ENCODE results near the gene SH3PXD2A. TPM values are rescaled to one million over a fixed set of nuclear protein-coding genes. Genes with fewer than 3 reads are reported as not detected.
A peak's percentile ranks its signal among the peaks of the same experiment; 100 is the strongest.

SH3PXD2A gene
- total RNA-seq, 1 donor from 2014 or later = 38.6 TPM

DNA sequence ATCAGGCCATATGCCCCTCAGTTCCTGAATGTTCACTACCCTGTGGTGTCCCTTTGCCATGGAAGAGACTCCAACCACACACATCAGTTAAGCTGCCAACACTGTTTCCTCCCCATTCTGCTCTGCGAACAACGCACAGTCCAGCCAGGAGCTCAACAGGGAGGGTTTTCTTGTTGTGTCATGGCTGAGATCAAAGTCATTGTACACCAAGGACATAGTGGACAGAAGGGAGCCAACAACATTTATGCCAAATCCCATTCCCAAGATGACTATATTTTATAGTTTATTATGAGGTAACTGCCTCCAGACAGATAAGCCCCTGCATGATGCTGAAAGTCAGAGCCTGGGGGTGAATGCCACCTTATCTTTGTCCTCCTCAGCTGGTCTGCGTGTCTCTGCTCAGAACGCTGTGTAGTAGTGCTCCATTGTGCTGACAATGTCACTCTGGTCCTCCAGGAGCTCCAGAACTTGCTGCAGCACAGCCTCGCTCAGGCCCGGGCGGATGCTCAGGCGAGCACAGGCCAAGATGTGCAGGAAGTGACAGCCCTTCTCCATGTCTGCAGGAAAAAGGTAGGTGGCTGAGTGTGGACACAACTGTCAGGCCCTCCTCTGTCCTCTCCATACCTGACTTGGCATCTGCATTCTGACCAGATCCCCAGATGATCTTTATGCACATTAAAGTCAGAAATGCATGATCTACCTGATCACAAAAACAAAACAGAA is 27.1 kb upstream of the SH3PXD2A start:
- DNase-seq (ENCODE audit: extremely low spot score, unreplicated experiment) = no peak
- peak overlapping the region; percentile 89 for H3K27ac Mint-ChIP-seq
- H3K9me3 Mint-ChIP-seq = no peaks in the 10 kb centered on the region
- no peak overlapping the region for H3K4me3 Mint-ChIP-seq
- no peak for TF ChIP-seq CTCF (conservative IDR thresholded peaks at IDR 0.05)
- H3K27me3 Mint-ChIP-seq = no peaks in the 10 kb centered on the region
- peaks cover 26% of the 10 kb centered on the region for H3K4me1 Mint-ChIP-seq (ENCODE audit: unreplicated experiment)
- peaks cover 30% of the 10 kb centered on the region for H3K36me3 Mint-ChIP-seq

DNA sequence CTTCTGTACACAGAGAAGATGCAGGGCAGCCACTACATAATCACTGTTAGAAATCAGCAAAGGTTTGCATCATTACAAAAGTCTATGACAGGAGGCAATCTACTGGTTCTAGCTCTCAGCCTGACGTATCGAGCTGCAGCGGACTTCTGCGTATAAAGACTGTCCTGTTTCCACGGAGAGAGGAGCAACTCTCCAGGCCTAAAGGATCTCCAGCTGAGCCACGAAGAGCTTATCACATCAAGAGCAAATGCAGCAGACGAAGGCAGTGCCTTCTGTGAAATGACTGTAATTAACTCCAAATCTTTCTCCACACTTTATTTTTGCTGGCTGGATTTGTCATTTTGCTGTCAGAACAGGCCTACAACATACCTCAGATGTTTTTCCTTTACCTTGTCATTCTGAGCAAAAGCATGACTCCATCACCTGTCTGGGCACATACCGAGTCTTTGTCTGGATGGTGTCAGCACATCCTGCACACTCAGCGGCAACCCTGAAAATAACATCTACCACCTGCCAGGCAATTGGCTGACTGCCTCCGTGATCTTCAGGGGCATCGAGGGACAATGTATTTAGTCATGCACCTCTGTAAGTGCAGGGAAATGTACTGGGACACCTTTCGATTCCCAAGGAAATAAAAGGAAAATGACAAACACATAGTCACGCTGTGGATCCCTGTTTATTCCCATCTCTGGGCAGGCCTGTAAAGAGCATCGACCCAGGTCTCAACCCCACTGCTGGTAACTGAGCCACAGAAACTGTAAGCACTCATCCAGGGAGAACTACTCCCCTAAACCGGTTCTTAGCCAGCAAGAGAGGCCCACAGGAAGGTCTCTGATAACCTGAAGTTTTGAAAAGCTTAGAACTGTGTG is 26.3 kb upstream of the SH3PXD2A start:
- Mint-ChIP-seq H3K4me1 (ENCODE audit: unreplicated experiment) (peaks cover 26% of the 10 kb centered on the region), H3K27ac (peak overlapping the region; percentile 89), H3K36me3 (peaks cover 30% of the 10 kb centered on the region), H3K4me3 (peak overlapping the region; percentile 22), H3K9me3 (no peaks in the 10 kb centered on the region), H3K27me3 (no peaks in the 10 kb centered on the region)
- no peak for TF ChIP-seq CTCF (conservative IDR thresholded peaks at IDR 0.05)
- no peak for DNase-seq (ENCODE audit: extremely low spot score, unreplicated experiment)

DNA sequence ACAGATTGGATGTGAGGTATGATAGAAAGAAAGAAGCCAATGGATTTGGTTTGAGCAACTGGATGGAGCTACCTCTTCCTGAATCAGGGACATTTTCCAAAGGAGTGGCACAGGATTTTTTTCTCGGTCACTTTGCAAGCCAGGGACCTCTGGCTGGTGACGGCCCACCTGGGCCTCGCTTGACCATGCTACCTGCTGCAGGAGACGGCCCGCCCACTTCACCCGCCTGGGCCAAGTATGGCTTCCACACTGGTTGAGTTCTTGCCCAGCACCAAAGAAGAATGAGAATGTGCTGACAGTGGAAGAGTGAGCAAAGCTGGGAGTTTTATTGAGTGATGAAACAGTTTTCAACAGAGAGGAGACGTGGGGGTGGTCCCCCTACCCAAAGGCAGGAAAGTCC is 24.5 kb upstream of the SH3PXD2A start:
- H3K36me3 Mint-ChIP-seq = peaks cover 30% of the 10 kb centered on the region
- no peaks in the 10 kb centered on the region for H3K9me3 Mint-ChIP-seq

DNA sequence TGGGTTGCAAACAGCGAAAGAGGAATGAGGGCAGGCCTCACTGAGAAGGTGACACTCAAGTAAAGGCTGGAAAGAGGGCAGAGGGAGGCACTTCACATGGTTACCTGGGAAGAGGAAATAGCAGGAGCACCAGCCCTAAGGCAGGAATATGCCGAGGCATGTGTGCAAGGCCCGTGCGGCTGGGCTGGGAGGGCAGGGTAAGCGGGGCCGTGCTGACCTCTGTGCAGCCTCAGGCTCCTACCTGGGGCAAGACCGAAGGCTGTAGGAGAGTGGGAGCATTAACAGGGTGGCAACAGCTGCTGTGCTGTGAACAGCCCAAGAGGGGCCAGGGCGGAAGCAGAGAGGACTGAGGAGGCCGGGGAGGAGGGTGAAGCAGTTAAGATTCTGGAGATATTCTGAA is 24.0 kb upstream of the SH3PXD2A start:
- Mint-ChIP-seq H3K27me3 (no peaks in the 10 kb centered on the region), H3K4me1 (ENCODE audit: unreplicated experiment) (peaks cover 20% of the 10 kb centered on the region), H3K36me3 (peaks cover 30% of the 10 kb centered on the region), H3K4me3 (no peak overlapping the region), H3K27ac (no peak overlapping the region), H3K9me3 (no peaks in the 10 kb centered on the region)
- TF ChIP-seq CTCF (conservative IDR thresholded peaks at IDR 0.05) = no peak
- no peak for DNase-seq (ENCODE audit: extremely low spot score, unreplicated experiment)

More for the DNA sequence above, 24.5 kb upstream of the SH3PXD2A start:
- H3K27me3 Mint-ChIP-seq = no peaks in the 10 kb centered on the region
- H3K4me3 Mint-ChIP-seq = no peak overlapping the region
- no peak for TF ChIP-seq CTCF (conservative IDR thresholded peaks at IDR 0.05)
- no peak overlapping the region for H3K27ac Mint-ChIP-seq
- DNase-seq (ENCODE audit: extremely low spot score, unreplicated experiment) = no peak
- H3K4me1 Mint-ChIP-seq (ENCODE audit: unreplicated experiment) = peaks cover 24% of the 10 kb centered on the region

DNA sequence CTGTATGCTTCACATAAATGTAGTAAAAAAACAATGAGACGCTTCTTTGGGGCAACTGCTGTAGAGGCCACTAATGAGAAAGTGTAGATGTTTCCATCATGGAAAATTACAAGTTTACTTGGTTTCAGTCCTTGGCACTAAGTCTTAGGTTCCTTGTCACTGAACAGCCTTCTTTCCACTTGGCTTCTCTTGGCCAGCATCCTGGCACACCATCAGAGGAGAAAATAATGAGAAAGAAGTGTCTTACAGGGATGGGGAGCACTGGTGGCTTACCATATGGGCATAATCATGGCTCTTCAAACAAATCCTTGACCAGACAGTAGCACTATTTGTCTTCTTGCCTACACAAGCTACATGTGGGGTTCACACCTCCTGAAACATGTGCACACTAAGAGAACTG is 22.5 kb upstream of the SH3PXD2A start:
- Mint-ChIP-seq H3K27me3 (no peaks in the 10 kb centered on the region), H3K36me3 (peaks cover 33% of the 10 kb centered on the region), H3K27ac (no peak overlapping the region), H3K4me1 (ENCODE audit: unreplicated experiment) (peaks cover 20% of the 10 kb centered on the region), H3K4me3 (no peak overlapping the region), H3K9me3 (no peaks in the 10 kb centered on the region)
- TF ChIP-seq CTCF (conservative IDR thresholded peaks at IDR 0.05) = no peak
- no peak for DNase-seq (ENCODE audit: extremely low spot score, unreplicated experiment)

Measured in type B pancreatic cell (in vitro differentiated cells).